ENCODE results near the gene IFT122.
A peak's percentile ranks its signal among the peaks of the same experiment; 100 is the strongest.

IFT122 gene

DNA sequence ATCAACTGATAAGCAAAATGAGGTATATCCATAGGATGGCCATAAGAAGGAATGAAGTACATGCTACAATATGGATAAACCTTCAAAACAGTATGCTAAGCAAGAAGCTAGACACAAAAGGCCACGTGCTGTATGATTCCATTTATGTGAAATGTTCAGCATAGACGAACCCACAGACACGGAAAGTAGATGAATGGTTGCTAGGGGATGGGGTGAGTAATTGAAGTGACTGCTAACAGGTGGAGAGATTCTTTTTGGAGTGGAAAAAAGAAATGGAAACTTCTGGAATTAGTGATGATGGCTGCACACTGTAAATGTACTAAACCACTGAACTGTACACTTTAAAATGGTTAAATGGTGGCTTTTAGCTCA lies 11.0 kb upstream of the IFT122 start:
- peaks cover 40% of the 10 kb centered on the region for H3K36me3 ChIP-seq
- no peaks in the 10 kb centered on the region for H3K9me3 ChIP-seq (ENCODE audit: severe bottlenecking)
- DNase-seq, result no peak
- H3K4me3 ChIP-seq (ENCODE audit: low read depth, low read length), result no peak overlapping the region; the same call in 1 of the 2 replicates
- TF ChIP-seq, protein P1, sequence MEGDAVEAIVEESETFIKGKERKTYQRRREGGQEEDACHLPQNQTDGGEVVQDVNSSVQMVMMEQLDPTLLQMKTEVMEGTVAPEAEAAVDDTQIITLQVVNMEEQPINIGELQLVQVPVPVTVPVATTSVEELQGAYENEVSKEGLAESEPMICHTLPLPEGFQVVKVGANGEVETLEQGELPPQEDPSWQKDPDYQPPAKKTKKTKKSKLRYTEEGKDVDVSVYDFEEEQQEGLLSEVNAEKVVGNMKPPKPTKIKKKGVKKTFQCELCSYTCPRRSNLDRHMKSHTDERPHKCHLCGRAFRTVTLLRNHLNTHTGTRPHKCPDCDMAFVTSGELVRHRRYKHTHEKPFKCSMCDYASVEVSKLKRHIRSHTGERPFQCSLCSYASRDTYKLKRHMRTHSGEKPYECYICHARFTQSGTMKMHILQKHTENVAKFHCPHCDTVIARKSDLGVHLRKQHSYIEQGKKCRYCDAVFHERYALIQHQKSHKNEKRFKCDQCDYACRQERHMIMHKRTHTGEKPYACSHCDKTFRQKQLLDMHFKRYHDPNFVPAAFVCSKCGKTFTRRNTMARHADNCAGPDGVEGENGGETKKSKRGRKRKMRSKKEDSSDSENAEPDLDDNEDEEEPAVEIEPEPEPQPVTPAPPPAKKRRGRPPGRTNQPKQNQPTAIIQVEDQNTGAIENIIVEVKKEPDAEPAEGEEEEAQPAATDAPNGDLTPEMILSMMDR (IDR thresholded peaks at IDR 0.05; ENCODE audit: low read depth, low read length), result no peak
- H3K27ac ChIP-seq, result peak overlapping the region; percentile 56
- no peaks in the 10 kb centered on the region for H3K27me3 ChIP-seq (ENCODE audit: insufficient read depth, low read depth, severe bottlenecking)

DNA sequence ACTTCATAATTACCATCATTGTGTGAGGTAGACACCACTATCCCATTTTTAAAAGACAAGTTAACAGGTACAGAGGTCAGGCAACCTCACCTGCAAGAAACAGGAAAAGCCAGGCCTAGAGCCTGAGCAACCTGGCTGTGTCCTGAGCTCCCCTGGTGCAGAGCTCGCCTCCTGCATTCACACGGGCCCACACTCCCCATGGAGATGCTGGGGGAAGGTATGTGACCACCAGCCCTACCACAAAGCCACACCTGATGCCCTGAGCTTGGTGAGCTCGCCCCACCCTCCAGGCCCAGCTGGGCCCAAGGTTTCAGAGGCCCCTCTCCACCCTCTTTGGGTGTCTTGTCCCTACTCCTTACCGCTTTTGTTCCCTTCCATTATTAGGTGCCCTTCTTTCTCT lies 10.4 kb upstream of the IFT122 start:
- peaks cover 46% of the 10 kb centered on the region for H3K36me3 ChIP-seq
- H3K27ac ChIP-seq, result no peak overlapping the region; the same call in 1 of the 2 replicates

DNA sequence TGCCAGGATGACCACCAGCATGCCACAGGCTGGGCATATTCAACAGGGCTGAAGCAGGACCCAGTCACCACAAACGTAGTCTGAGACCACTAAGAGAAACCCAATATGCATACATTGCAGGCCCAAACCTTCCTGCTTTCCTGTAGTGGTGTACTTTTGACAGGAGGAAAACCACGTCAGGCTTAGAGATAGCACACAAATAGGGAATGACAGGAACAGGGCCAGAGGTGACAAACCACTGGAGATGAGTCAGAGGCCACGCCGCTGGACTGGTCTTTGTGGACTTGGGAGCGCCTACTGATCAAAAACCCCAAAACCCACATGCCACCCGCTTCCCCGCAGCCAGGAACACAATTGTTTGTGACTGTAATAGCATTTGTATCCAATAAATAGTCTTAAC lies 8.0 kb upstream of the IFT122 start:
- TF ChIP-seq, protein P1 (IDR thresholded peaks at IDR 0.05; ENCODE audit: low read depth, low read length), result no peak
- no peaks in the 10 kb centered on the region for H3K27me3 ChIP-seq (ENCODE audit: insufficient read depth, low read depth, severe bottlenecking)
- no peak overlapping the region for H3K4me3 ChIP-seq (ENCODE audit: low read depth, low read length)
- peaks cover 67% of the 10 kb centered on the region for H3K36me3 ChIP-seq
- H3K27ac ChIP-seq, result no peak overlapping the region
- H3K9me3 ChIP-seq (ENCODE audit: severe bottlenecking), result no peaks in the 10 kb centered on the region
- DNase-seq, result no peak

More for the DNA sequence above, 10.4 kb upstream of the IFT122 start:
- no peaks in the 10 kb centered on the region for H3K27me3 ChIP-seq (ENCODE audit: insufficient read depth, low read depth, severe bottlenecking)
- no peak for DNase-seq
- no peaks in the 10 kb centered on the region for H3K9me3 ChIP-seq (ENCODE audit: severe bottlenecking)
- no peak overlapping the region for H3K4me3 ChIP-seq (ENCODE audit: low read depth, low read length)
- TF ChIP-seq, protein P1 (IDR thresholded peaks at IDR 0.05; ENCODE audit: low read depth, low read length), result no peak

DNA sequence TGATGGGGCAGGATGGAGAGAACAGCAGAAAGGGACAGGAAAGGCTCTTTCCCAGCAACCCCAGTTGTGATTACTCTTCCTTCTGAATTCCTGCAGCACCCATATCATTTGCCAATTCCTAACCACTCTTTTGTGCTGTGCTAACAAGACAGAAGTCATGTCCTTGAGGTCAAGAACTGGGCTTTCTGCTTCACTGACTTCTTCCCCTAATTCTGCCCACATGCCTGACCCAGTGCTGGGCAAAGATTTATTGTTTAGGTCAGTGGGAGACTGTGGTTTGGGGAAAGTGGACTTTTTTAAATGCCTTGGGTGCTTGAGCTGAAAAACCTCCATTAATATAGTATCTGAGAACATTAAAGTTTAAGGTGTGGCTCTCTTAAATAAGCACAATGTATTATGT lies 7.4 kb upstream of the IFT122 start:
- no peak for DNase-seq
- H3K27me3 ChIP-seq (ENCODE audit: insufficient read depth, low read depth, severe bottlenecking), result no peaks in the 10 kb centered on the region
- H3K27ac ChIP-seq, result no peak overlapping the region
- H3K36me3 ChIP-seq, result peaks cover 74% of the 10 kb centered on the region
- TF ChIP-seq, protein P1 (IDR thresholded peaks at IDR 0.05; ENCODE audit: low read depth, low read length), result no peak
- no peak overlapping the region for H3K4me3 ChIP-seq (ENCODE audit: low read depth, low read length)
- H3K9me3 ChIP-seq (ENCODE audit: severe bottlenecking), result no peaks in the 10 kb centered on the region

DNA sequence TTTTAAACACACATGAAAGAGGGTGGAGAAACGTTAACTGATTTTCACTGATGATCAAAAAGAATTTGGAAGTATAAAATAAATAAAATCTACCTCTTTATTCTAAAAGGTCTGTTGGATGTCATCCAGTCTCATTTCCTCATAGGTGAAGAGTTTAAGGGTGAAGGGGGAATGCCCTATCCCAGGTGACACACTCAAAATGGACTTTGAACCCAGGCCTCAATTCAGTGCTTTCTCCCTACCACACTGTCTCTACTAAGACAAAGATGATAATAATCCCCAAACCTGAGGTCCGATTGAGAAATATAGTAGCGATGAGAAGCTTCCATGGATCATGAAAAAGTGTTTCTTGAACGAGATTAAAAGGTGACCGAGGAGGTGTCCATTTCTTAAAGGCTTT lies 6.5 kb upstream of the IFT122 start:
- no peaks in the 10 kb centered on the region for H3K27me3 ChIP-seq (ENCODE audit: insufficient read depth, low read depth, severe bottlenecking)
- no peak overlapping the region for H3K4me3 ChIP-seq (ENCODE audit: low read depth, low read length)
- H3K9me3 ChIP-seq (ENCODE audit: severe bottlenecking), result no peaks in the 10 kb centered on the region
- TF ChIP-seq, protein P1 (IDR thresholded peaks at IDR 0.05; ENCODE audit: low read depth, low read length), result no peak
- H3K27ac ChIP-seq, result no peak overlapping the region
- DNase-seq, result no peak
- H3K36me3 ChIP-seq, result peaks cover 80% of the 10 kb centered on the region

DNA sequence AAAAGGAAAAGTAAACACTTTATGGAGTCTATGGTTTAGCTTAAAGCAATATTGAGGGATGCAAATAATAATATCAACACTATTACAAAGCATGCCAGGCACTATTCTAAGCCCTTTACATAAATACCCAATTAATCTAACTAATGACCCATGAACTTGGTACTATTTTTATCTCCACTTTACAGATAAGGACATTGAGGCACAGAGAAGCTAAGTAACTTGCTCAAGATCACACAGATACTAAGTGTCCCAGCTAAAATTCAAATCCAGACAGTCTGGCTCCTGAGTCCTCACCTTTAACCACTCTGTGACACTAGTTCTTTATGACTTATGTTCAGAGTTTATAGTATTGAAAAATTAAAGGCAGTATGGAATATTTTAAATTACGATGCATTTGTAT lies 5.9 kb upstream of the IFT122 start:
- DNase-seq, result no peak
- Histone ChIP-seq H3K36me3 (peaks cover 78% of the 10 kb centered on the region), H3K27me3 (ENCODE audit: insufficient read depth, low read depth, severe bottlenecking) (no peaks in the 10 kb centered on the region), H3K4me3 (ENCODE audit: low read depth, low read length) (no peak overlapping the region), H3K27ac (no peak overlapping the region), H3K9me3 (ENCODE audit: severe bottlenecking) (no peaks in the 10 kb centered on the region)
- TF ChIP-seq, protein P1 (IDR thresholded peaks at IDR 0.05; ENCODE audit: low read depth, low read length), result no peak

Measured in WERI-Rb-1 (cell line).